ENCODE data around the gene TH.

GRCh38 chr11:2139621-2140337, 31.8 kb downstream of the TH start:
- TF ChIP-seq POLR2AphosphoS5 (IDR thresholded peaks at IDR 0.05; ENCODE audit: low read depth, low read length) (no peak), POLR2A (IDR thresholded peaks at IDR 0.05; ENCODE audit: low read depth, low read length) (no peak), TAF1 (IDR thresholded peaks at IDR 0.05; ENCODE audit: borderline replicate concordance, low read depth, low read length) (no peak)
